ENCODE measurements around the gene ATP5ME. TPM values are rescaled to one million over a fixed set of nuclear protein-coding genes. Genes with fewer than 3 reads are reported as not detected.

Gene ATP5ME
- total and polyA plus RNA-seq, 2 of the 13 experiments (the other 11 are each of a cell fraction or from before 2014, with no cell fraction given), result 305 to 753 TPM

DNA sequence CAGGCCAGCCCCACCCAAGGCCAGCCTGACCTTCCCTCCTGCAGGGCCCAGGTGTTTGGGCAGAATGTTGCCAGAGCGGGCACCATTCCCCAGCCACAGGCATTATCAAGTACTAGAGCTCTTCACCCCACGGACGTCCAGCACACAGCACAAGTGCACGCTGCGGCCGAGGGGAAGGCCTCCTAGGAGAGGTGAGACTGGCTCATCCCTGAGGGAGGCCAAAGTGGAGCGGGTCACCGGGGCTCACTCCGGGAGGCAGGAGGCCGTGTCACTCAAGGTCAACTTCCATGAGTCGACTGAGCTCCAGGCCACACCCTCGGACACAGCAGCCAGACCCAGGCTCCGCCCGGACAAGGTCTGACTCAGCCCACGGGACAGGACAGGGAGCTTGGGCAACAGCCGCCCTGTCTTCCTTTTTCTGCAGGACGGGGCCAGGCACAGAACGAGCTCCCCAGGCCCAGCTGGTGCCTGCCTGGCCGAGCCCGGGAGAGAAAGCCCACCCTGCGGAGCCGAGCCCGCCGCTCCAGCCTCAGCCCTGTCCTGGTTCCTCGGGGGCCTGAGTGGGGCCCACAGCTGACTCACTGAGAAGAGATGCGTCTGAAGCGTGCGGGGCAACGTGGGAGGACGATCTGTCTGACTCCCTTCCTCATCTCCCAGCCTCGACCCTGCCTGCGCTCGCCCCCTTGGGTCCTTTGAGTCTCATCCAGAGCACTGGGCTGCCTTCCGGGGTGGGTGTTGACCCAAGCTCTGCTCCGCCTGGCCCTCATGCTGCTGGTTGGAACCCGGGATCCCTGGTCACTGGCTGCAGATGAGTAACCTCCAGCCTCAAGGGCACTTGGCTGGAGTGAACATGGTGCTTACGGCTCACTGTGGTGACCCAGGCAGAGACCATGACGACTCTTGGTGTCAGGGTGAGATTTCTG is 13.2 kb upstream of the ATP5ME start (continued):
- TF ChIP-seq, protein P1, sequence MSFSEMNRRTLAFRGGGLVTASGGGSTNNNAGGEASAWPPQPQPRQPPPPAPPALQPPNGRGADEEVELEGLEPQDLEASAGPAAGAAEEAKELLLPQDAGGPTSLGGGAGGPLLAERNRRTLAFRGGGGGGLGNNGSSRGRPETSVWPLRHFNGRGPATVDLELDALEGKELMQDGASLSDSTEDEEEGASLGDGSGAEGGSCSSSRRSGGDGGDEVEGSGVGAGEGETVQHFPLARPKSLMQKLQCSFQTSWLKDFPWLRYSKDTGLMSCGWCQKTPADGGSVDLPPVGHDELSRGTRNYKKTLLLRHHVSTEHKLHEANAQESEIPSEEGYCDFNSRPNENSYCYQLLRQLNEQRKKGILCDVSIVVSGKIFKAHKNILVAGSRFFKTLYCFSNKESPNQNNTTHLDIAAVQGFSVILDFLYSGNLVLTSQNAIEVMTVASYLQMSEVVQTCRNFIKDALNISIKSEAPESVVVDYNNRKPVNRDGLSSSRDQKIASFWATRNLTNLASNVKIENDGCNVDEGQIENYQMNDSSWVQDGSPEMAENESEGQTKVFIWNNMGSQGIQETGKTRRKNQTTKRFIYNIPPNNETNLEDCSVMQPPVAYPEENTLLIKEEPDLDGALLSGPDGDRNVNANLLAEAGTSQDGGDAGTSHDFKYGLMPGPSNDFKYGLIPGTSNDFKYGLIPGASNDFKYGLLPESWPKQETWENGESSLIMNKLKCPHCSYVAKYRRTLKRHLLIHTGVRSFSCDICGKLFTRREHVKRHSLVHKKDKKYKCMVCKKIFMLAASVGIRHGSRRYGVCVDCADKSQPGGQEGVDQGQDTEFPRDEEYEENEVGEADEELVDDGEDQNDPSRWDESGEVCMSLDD (CRISPR knock-in tag; IDR thresholded peaks at IDR 0.05; ENCODE audit: borderline replicate concordance), result no peak
- no peak for TF ChIP-seq ZNF282 (IDR thresholded peaks at IDR 0.05; ENCODE audit: partially characterized antibody)
- no peak for TF ChIP-seq MBD4 (IDR thresholded peaks at IDR 0.05; ENCODE audit: borderline replicate concordance, low read length)
- TF ChIP-seq HIVEP1 (CRISPR knock-in tag; IDR thresholded peaks at IDR 0.05), result peak; percentile 64; the same call in 1 of the 2 replicates
- no peak for TF ChIP-seq JUN (CRISPR knock-in tag; IDR thresholded peaks at IDR 0.05)
- TF ChIP-seq, protein P2, sequence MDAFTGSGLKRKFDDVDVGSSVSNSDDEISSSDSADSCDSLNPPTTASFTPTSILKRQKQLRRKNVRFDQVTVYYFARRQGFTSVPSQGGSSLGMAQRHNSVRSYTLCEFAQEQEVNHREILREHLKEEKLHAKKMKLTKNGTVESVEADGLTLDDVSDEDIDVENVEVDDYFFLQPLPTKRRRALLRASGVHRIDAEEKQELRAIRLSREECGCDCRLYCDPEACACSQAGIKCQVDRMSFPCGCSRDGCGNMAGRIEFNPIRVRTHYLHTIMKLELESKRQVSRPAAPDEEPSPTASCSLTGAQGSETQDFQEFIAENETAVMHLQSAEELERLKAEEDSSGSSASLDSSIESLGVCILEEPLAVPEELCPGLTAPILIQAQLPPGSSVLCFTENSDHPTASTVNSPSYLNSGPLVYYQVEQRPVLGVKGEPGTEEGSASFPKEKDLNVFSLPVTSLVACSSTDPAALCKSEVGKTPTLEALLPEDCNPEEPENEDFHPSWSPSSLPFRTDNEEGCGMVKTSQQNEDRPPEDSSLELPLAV (CRISPR knock-in tag; conservative IDR thresholded peaks at IDR 0.05; ENCODE audit: low read depth), result no peak
- TF ChIP-seq TAF1 (CRISPR knock-in tag; IDR thresholded peaks at IDR 0.05), result peak; percentile 84
- TF ChIP-seq FOSL1 (CRISPR knock-in tag; IDR thresholded peaks at IDR 0.05; ENCODE audit: borderline replicate concordance), result peak; percentile 61; the same call in 1 of the 2 replicates
- TF ChIP-seq ZBTB42 (CRISPR knock-in tag; IDR thresholded peaks at IDR 0.05), result 0 out of 2 replicates have a peak, but pooled peaks have one; percentile 35
- TF ChIP-seq, protein P3, sequence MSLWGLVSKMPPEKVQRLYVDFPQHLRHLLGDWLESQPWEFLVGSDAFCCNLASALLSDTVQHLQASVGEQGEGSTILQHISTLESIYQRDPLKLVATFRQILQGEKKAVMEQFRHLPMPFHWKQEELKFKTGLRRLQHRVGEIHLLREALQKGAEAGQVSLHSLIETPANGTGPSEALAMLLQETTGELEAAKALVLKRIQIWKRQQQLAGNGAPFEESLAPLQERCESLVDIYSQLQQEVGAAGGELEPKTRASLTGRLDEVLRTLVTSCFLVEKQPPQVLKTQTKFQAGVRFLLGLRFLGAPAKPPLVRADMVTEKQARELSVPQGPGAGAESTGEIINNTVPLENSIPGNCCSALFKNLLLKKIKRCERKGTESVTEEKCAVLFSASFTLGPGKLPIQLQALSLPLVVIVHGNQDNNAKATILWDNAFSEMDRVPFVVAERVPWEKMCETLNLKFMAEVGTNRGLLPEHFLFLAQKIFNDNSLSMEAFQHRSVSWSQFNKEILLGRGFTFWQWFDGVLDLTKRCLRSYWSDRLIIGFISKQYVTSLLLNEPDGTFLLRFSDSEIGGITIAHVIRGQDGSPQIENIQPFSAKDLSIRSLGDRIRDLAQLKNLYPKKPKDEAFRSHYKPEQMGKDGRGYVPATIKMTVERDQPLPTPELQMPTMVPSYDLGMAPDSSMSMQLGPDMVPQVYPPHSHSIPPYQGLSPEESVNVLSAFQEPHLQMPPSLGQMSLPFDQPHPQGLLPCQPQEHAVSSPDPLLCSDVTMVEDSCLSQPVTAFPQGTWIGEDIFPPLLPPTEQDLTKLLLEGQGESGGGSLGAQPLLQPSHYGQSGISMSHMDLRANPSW (CRISPR knock-in tag; IDR thresholded peaks at IDR 0.05; ENCODE audit: borderline replicate concordance), result no peak
- TF ChIP-seq POLR2G (IDR thresholded peaks at IDR 0.05; ENCODE audit: low read depth, low read length), result peak; percentile 84
- peak; percentile 29; the same call in 1 of the 2 replicates for TF ChIP-seq ELF3 (CRISPR knock-in tag; IDR thresholded peaks at IDR 0.05)
- TF ChIP-seq, protein P4, sequence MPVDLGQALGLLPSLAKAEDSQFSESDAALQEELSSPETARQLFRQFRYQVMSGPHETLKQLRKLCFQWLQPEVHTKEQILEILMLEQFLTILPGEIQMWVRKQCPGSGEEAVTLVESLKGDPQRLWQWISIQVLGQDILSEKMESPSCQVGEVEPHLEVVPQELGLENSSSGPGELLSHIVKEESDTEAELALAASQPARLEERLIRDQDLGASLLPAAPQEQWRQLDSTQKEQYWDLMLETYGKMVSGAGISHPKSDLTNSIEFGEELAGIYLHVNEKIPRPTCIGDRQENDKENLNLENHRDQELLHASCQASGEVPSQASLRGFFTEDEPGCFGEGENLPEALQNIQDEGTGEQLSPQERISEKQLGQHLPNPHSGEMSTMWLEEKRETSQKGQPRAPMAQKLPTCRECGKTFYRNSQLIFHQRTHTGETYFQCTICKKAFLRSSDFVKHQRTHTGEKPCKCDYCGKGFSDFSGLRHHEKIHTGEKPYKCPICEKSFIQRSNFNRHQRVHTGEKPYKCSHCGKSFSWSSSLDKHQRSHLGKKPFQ (CRISPR knock-in tag; IDR thresholded peaks at IDR 0.05; ENCODE audit: insufficient replicate concordance), result no peak
- TF ChIP-seq NFKBIZ (CRISPR knock-in tag; IDR thresholded peaks at IDR 0.05), result no peak

Measured in HepG2 (cell line).